Neural progenitor cell (in vitro differentiated cells): ENCODE results near the gene LRP2.

ENCODE experiments used
- CTCF ChIP-seq: fragments of 200-600 bp; sonication (generic); IDR thresholded peaks from 2 replicates; pipeline ENCODE4 v1.5.1; 2017; ENCODE audit warnings: antibody characterized with exemption, mild to moderate bottlenecking
- EZH2 ChIP-seq: fragments of 200-600 bp; sonication (generic); IDR thresholded peaks from 2 replicates; pipeline ENCODE4 v1.6.1; 2017; ENCODE audit warnings: antibody characterized with exemption, mild to moderate bottlenecking, moderate library complexity
- EZH2phosphoT487 ChIP-seq: fragments of 200-600 bp; sonication (generic); IDR thresholded peaks from 2 replicates; pipeline ENCODE4 v1.6.1; 2017; ENCODE audit warnings: antibody characterized with exemption

- TF ChIP-seq CTCF (no peak), EZH2 (no peak), EZH2phosphoT487 (no peak)
These were observed 251.4 kb downstream of the LRP2 start for GRCh38 chr2:169110916-169111315.
